NCI-H1417 (cell line): ENCODE results near the gene HCAR1.
A peak's percentile ranks its signal among the peaks of the same experiment; 100 is the strongest.
"Not testable (repeated sequence)": the region's sequence is repeated elsewhere in the genome, so short reads cannot be mapped to it uniquely, and the experiment has no call there.

Experiments
- DNase-seq, 3 experiments: peaks; one replicate each; lab custom pipeline; 2025; lab: John Stamatoyannopoulos, UW

Gene HCAR1

GRCh38 chr12:122721057-122721545 lies 9.5 kb downstream of the HCAR1 start:
- no peak for DNase-seq

- DNase-seq = peak in 1 of 3 experiments; percentile 29
These were observed 14.0 kb downstream of the HCAR1 start, which contains the start of gene HCAR3 for GRCh38 chr12:122716658-122717057. Gene HCAR3 (minus strand): TSS chr12:122716811. CDS start chr12:122716737, 74 bp downstream.

- not testable (repeated sequence) for DNase-seq
These were observed 15.4 kb downstream of the HCAR1 start for GRCh38 chr12:122715211-122715610.

GRCh38 chr12:122713491-122714188 lies 17.0 kb downstream of the HCAR1 start:
- DNase-seq = not testable (repeated sequence)

GRCh38 chr12:122711266-122711665 lies 19.4 kb downstream of the HCAR1 start:
- not testable (repeated sequence) for DNase-seq

- DNase-seq = not testable (repeated sequence)
These were observed 20.3 kb downstream of the HCAR1 start for GRCh38 chr12:122710341-122710740.

GRCh38 chr12:122709287-122709686 lies 21.4 kb downstream of the HCAR1 start:
- not testable (repeated sequence) for DNase-seq

GRCh38 chr12:122703841-122704240 lies 26.8 kb downstream of the HCAR1 start:
- not testable (repeated sequence) for DNase-seq

- DNase-seq = peak in 1 of 3 experiments; percentile 62
These were observed 27.6 kb downstream of the HCAR1 start, which contains the start of gene HCAR2 for GRCh38 chr12:122702890-122703611. Gene HCAR2 (minus strand): TSS chr12:122703357. CDS start chr12:122703283, 74 bp downstream.

GRCh38 chr12:122701481-122701880 lies 29.2 kb downstream of the HCAR1 start:
- not testable (repeated sequence) for DNase-seq

GRCh38 chr12:122700038-122700710 lies 30.5 kb downstream of the HCAR1 start:
- DNase-seq = not testable (repeated sequence)

GRCh38 chr12:122696922-122697321 lies 33.7 kb downstream of the HCAR1 start:
- not testable (repeated sequence) for DNase-seq

- DNase-seq = no peak
These were observed 39.1 kb downstream of the HCAR1 start for GRCh38 chr12:122691566-122691965.

- no peak for DNase-seq
These were observed 42.4 kb downstream of the HCAR1 start for GRCh38 chr12:122688291-122688690.

- peak in 2 of 3 experiments; percentile 12 to 52 for DNase-seq
These were observed 43.6 kb downstream of the HCAR1 start for GRCh38 chr12:122687086-122687485.

GRCh38 chr12:122686538-122686937 lies 44.1 kb downstream of the HCAR1 start:
- DNase-seq = no peak

GRCh38 chr12:122684297-122684813 lies 46.3 kb downstream of the HCAR1 start:
- no peak for DNase-seq

- DNase-seq = no peak
These were observed 48.8 kb downstream of the HCAR1 start for GRCh38 chr12:122681814-122682213.

- not testable (repeated sequence) for DNase-seq
These were observed 49.7 kb downstream of the HCAR1 start for GRCh38 chr12:122680989-122681388.

GRCh38 chr12:122676781-122677180 lies 53.9 kb downstream of the HCAR1 start:
- DNase-seq = not testable (repeated sequence)
